ENCODE measurements around the gene CTXND1.

DNA sequence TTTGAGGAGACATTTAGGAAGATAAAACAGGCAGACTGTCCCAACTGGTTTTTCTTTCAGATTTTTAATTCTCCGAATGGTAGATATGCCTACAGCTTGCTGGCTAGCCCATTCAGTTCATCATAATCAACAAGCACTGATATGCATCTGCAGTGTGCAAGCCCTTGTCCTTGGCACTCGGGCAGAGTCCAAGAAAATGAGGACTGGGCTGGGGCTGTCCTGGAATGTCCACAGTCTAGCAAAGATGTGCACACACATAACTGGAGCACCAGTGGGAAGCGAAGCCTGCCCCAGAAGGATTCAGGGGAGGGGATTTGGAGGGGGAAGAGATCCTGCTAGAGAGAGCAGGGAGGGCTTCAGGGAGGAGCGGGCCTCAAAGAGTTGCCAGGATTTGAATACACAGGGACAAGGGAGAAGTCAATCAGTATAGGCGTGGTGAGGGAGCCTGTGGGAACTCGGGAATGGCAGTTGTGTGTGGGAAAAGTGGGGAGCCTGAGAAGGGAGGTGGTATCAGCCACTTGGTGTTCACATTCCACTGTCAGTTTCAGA lies 90.5 kb downstream of the CTXND1 start:
- TF ChIP-seq GLIS2 (tag by site-specific recombination; IDR thresholded peaks at IDR 0.05) (no peak), ZNF274 (IDR thresholded peaks at IDR 0.05; ENCODE audit: low read length) (no peak), ZNF274 (tag by site-specific recombination; IDR thresholded peaks at IDR 0.05; ENCODE audit: borderline replicate concordance) (no peak), ZBTB20 (tag by site-specific recombination; IDR thresholded peaks at IDR 0.05) (no peak)

Data from HEK293 (cell line).